ENCODE data around the gene STX18.

The STX18 gene

GRCh38 chr4:4406455-4407298 lies 135.2 kb downstream of the STX18 start:
- Mint-ChIP-seq H3K27ac (no peak overlapping the region), H3K4me1 (no peaks in the 10 kb centered on the region)

GRCh38 chr4:4405358-4405962 lies 136.4 kb downstream of the STX18 start:
- Mint-ChIP-seq H3K9me3 (no peaks in the 10 kb centered on the region), H3K27ac (no peak overlapping the region), H3K36me3 (no peaks in the 10 kb centered on the region), H3K4me1 (no peaks in the 10 kb centered on the region), H3K27me3 (no peaks in the 10 kb centered on the region), H3K4me3 (no peak overlapping the region)

More at GRCh38 chr4:4406455-4407298, 135.2 kb downstream of the STX18 start:
- no peaks in the 10 kb centered on the region for H3K9me3 Mint-ChIP-seq
- no peaks in the 10 kb centered on the region for H3K27me3 Mint-ChIP-seq
- H3K4me3 Mint-ChIP-seq: no peak overlapping the region
- no peaks in the 10 kb centered on the region for H3K36me3 Mint-ChIP-seq

GRCh38 chr4:4402966-4403365 lies 138.9 kb downstream of the STX18 start:
- H3K27me3 Mint-ChIP-seq: no peaks in the 10 kb centered on the region
- H3K4me3 Mint-ChIP-seq: no peak overlapping the region
- no peaks in the 10 kb centered on the region for H3K4me1 Mint-ChIP-seq
- H3K9me3 Mint-ChIP-seq: no peaks in the 10 kb centered on the region
- no peak overlapping the region for H3K27ac Mint-ChIP-seq
- H3K36me3 Mint-ChIP-seq: no peaks in the 10 kb centered on the region

DNA sequence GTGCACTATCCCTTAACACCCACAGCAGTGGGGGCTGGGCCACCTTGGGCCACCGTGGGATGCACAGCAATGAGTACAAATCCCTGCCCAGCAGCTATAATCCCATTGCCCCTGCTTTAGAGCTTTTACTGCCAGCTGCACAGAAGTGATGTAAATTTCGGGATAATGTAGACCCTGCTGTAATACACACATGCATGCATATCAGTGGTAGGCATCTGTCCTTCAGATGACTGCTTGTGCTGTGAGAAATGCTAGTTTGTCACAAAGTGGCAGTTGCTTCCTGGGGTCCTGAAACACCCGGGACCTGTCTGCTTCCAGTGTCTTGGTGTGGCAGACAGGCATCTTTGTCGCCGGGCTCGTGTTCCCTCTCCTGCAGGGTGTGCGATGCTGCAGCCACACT lies 140.8 kb downstream of the STX18 start:
- H3K9me3 Mint-ChIP-seq: no peaks in the 10 kb centered on the region
- no peak overlapping the region for H3K4me3 Mint-ChIP-seq
- H3K27me3 Mint-ChIP-seq: no peaks in the 10 kb centered on the region
- H3K27ac Mint-ChIP-seq: no peak overlapping the region
- no peaks in the 10 kb centered on the region for H3K36me3 Mint-ChIP-seq
- H3K4me1 Mint-ChIP-seq: no peaks in the 10 kb centered on the region

DNA sequence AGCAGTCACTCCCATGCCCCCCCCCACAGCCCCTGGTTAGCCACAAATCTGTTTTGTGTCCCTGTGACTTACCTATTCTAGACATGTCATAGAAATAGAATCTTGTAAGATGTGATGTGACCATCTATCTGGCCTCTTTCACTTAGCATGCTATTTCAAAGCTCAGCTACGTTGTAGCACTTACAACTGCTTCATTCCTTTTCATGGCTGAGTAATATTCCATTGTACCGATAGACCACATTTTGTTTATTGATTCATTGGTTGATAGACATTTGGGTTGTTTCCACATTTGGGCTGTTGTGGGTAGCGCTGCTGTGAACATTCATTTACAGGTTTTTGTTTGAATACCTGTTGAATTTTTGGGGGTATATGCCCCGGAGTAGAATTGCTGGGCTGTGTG lies 143.4 kb downstream of the STX18 start:
- H3K4me1 Mint-ChIP-seq: no peaks in the 10 kb centered on the region
- no peak overlapping the region for H3K27ac Mint-ChIP-seq
- H3K36me3 Mint-ChIP-seq: no peaks in the 10 kb centered on the region
- no peaks in the 10 kb centered on the region for H3K9me3 Mint-ChIP-seq
- H3K4me3 Mint-ChIP-seq: no peak overlapping the region
- no peaks in the 10 kb centered on the region for H3K27me3 Mint-ChIP-seq

GRCh38 chr4:4397441-4397819 lies 144.4 kb downstream of the STX18 start:
- no peaks in the 10 kb centered on the region for H3K27me3 Mint-ChIP-seq
- H3K4me1 Mint-ChIP-seq: no peaks in the 10 kb centered on the region
- no peak overlapping the region for H3K4me3 Mint-ChIP-seq
- H3K27ac Mint-ChIP-seq: no peak overlapping the region
- H3K9me3 Mint-ChIP-seq: no peaks in the 10 kb centered on the region
- H3K36me3 Mint-ChIP-seq: no peaks in the 10 kb centered on the region

DNA sequence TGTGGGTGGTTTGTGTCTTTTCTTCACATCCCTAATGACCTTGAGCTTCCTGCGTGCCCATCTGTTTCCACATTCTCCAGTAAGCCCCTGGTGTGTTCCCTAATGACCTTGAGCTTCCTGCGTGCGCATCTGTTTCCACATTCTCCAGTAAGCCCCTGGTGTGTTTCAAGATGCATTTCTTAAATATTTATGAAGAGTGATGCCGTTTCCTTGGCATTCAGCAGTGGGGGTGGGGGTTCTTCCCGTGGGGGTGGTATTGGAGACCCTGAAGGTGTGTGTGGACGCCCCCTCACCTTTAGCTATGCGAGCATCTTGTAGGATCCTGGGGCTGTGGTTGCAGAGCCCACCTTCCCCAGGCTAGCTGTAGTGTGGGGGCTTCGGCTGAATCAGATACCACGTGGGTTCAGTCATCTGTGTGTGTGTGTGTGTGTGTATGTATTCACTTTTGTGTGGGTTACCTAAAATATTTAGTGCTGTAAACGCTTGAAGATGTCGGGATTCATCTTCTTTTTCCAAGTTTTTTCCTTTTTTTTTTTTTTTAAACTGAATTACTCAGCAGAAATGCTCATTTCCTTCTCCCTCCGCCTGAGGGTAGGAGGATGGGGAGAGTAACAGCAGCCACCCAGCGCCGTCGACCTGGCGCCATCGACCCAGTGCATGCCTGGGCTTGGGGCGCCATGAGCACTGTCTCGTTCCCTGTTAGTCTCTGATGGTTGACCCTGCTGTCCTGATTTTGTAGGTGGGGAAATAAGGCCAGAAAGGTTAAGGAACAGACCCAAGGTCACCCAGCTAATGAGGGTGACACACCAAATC lies 145.0 kb downstream of the STX18 start:
- no peaks in the 10 kb centered on the region for H3K9me3 Mint-ChIP-seq
- H3K27ac Mint-ChIP-seq: no peak overlapping the region
- no peak overlapping the region for H3K4me3 Mint-ChIP-seq
- H3K36me3 Mint-ChIP-seq: no peaks in the 10 kb centered on the region
- no peaks in the 10 kb centered on the region for H3K27me3 Mint-ChIP-seq
- H3K4me1 Mint-ChIP-seq: no peaks in the 10 kb centered on the region

- H3K27me3 Mint-ChIP-seq: no peaks in the 10 kb centered on the region
- H3K4me1 Mint-ChIP-seq: no peaks in the 10 kb centered on the region
- no peak overlapping the region for H3K4me3 Mint-ChIP-seq
- H3K9me3 Mint-ChIP-seq: no peaks in the 10 kb centered on the region
- H3K36me3 Mint-ChIP-seq: no peaks in the 10 kb centered on the region
- H3K27ac Mint-ChIP-seq: no peak overlapping the region
Measured at GRCh38 chr4:4395849-4396627, 145.8 kb downstream of the STX18 start.

DNA sequence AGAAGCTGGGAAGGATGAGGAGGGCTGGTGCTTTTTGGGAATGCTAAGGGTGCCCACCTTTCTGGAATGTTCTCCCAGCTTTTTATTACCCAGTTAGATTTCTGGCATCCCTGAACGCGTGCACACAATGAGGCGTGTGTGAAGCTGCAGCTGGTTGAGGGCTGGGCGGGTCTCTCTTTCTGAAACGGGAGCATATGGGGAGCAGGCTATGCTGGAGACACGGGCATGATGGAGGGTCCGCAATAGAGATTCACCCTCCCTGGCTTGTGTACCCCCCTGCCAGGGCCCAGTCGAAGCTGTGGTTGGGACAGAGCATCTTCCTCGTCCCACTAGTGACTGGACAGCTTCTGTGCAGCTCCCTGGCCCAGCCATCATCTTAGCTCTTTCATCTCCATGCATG lies 146.5 kb downstream of the STX18 start:
- no peaks in the 10 kb centered on the region for H3K27me3 Mint-ChIP-seq
- no peak overlapping the region for H3K27ac Mint-ChIP-seq
- no peak overlapping the region for H3K4me3 Mint-ChIP-seq

GRCh38 chr4:4394644-4395043 lies 147.2 kb downstream of the STX18 start:
- no peak overlapping the region for H3K4me3 Mint-ChIP-seq
- no peaks in the 10 kb centered on the region for H3K27me3 Mint-ChIP-seq
- no peaks in the 10 kb centered on the region for H3K36me3 Mint-ChIP-seq
- H3K4me1 Mint-ChIP-seq: no peaks in the 10 kb centered on the region
- H3K27ac Mint-ChIP-seq: no peak overlapping the region
- H3K9me3 Mint-ChIP-seq: no peaks in the 10 kb centered on the region

More for the DNA sequence above, 146.5 kb downstream of the STX18 start:
- Mint-ChIP-seq H3K36me3 (no peaks in the 10 kb centered on the region), H3K4me1 (no peaks in the 10 kb centered on the region), H3K9me3 (no peaks in the 10 kb centered on the region)

- H3K27ac Mint-ChIP-seq: no peak overlapping the region
- peaks cover 4% of the 10 kb centered on the region for H3K27me3 Mint-ChIP-seq
- no peaks in the 10 kb centered on the region for H3K36me3 Mint-ChIP-seq
- no peaks in the 10 kb centered on the region for H3K9me3 Mint-ChIP-seq
- H3K4me3 Mint-ChIP-seq: no peak overlapping the region
- H3K4me1 Mint-ChIP-seq: peaks cover 5% of the 10 kb centered on the region
Measured at GRCh38 chr4:4392501-4393183, 149.2 kb downstream of the STX18 start.

DNA sequence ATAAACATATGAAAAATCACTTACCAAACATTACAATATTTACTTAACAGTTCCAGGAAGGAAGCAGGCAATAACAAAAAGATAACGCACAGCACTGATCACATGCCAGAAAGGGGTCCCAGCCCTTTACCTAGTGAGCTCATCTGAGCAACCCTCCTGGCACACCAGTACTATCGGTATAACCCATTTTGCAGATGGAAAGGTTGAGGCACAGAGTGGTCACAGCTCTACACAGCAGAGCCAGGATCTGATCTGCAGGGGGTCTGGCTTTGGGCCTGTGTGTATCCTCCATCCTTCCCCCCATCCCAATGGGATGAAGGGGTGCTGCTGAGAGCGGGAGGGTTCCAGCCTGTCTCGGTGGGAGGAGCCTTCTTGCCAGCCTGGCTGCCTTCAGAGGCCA lies 150.0 kb downstream of the STX18 start:
- Mint-ChIP-seq H3K36me3 (no peaks in the 10 kb centered on the region), H3K4me1 (peaks cover 5% of the 10 kb centered on the region), H3K27me3 (peaks cover 4% of the 10 kb centered on the region), H3K4me3 (no peak overlapping the region), H3K9me3 (no peaks in the 10 kb centered on the region), H3K27ac (no peak overlapping the region)

DNA sequence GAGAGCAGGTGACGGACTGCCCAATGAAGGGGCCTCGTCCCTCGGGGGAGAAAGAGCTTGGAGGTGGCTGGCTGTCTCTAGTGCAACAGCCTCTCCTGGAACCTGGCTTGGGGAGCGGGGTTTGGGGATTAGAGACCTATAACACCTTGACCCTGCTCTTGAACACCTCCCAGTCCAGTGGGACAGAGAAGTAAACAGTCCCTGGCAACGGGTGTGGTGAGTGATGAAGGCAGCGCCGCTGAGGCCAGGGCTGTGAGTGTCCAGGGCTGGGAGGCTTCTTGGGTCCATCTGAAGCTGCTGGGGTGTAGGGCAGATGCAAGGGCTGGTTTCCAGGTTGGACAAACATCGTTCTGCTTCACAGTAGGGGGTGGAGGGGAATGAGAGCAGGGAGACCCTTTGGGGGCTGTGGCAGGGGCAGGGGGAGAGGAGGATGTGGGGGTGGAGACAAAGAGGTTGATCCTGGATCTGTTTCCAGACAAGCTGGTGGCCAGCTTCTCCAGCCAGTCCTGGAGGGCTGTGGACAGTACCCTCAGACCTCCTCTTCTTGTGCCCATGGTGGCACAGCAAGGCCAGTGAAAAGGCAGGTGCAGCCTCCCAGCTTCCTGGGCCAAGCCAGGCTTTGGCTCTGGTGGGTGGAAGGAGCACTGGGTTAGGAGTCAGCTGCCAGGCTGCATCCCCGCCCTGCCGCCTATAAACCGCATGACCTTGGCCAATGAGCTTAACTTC lies 151.2 kb downstream of the STX18 start:
- Mint-ChIP-seq H3K9me3 (no peaks in the 10 kb centered on the region), H3K27ac (no peak overlapping the region), H3K4me3 (no peak overlapping the region), H3K4me1 (peaks cover 9% of the 10 kb centered on the region), H3K36me3 (no peaks in the 10 kb centered on the region), H3K27me3 (peaks cover 7% of the 10 kb centered on the region)

DNA sequence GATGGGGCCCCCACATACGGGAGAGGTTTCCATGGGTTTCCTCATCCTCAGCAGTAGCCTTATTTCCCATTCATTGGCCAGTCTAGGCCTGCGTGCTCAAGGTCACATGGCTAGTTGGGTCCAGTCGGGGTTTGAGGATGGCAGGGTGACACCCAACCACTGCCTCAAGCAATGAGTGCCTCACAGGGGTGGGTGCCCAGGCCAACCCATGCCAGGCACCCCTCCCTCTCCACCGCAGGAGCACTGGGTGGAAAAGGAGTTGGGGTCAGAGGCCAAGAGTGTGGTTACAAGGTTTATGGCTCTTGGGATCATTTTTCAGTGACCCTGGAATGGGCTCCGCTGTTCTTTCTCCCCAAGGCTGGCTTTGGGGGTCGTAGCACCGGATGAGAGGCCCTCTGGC lies 151.8 kb downstream of the STX18 start:
- Mint-ChIP-seq H3K4me1 (peaks cover 9% of the 10 kb centered on the region), H3K4me3 (no peak overlapping the region), H3K27me3 (peaks cover 8% of the 10 kb centered on the region), H3K9me3 (no peaks in the 10 kb centered on the region), H3K27ac (no peak overlapping the region), H3K36me3 (no peaks in the 10 kb centered on the region)

All from activated naive CD4-positive, alpha-beta T cell treated with anti-CD3 and anti-CD28 coated beads, Interleukin-2, amount 50 U/mL, for 24 hours (primary cell).